HepG2 (cell line): Measurements from ENCODE around the gene ZNF282. TPM values are rescaled to one million over a fixed set of nuclear protein-coding genes. Genes with fewer than 3 reads are reported as not detected.

Experiments
- BRCA1 ChIP-seq: sonication (generic); formaldehyde crosslinking; IDR thresholded peaks from 2 replicates; pipeline ENCODE4 v1.4.0; 2020; ENCODE audit warnings: missing genetic modification reagents
- BRD4 ChIP-seq: sonication (generic); formaldehyde crosslinking; IDR thresholded peaks from 2 replicates; pipeline ENCODE4 v1.4.0; 2020; ENCODE audit warnings: missing genetic modification reagents
- ELF4 ChIP-seq: sonication (generic); formaldehyde crosslinking; IDR thresholded peaks from 2 replicates; pipeline ENCODE4 v1.5.0; 2020; ENCODE audit warnings: missing genetic modification reagents, mild to moderate bottlenecking, moderate library complexity, borderline replicate concordance
- HNRNPUL1 ChIP-seq: fragments of 200-400 bp; formaldehyde crosslinking; IDR thresholded peaks from 2 replicates; pipeline ENCODE4 v1.6.1; 2017; ENCODE audit warnings: low read depth, mild to moderate bottlenecking, low read length, moderate library complexity
- NCOA1 ChIP-seq: sonication (generic); formaldehyde crosslinking; IDR thresholded peaks from 2 replicates; pipeline ENCODE4 v1.9.0; 2021; ENCODE audit warnings: missing genetic modification reagents
- POLR2A ChIP-seq, 2 experiments: IDR thresholded peaks; 2 replicates each; pipeline ENCODE4 v1.6.1; 2011; ENCODE audit warnings: low read depth in 2 of 2, low read length in 2 of 2, mild to moderate bottlenecking in 1 of 2, moderate library complexity in 1 of 2; ENCODE audit not compliant: insufficient read depth in 1 of 2
- RARG ChIP-seq: sonication (generic); formaldehyde crosslinking; IDR thresholded peaks from 2 replicates; pipeline ENCODE4 v1.4.0; 2020; ENCODE audit warnings: low read depth, mild to moderate bottlenecking, missing genetic modification reagents
- SCMH1 ChIP-seq: sonication (generic); formaldehyde crosslinking; IDR thresholded peaks from 2 replicates; pipeline ENCODE4 v1.9.0; 2021; ENCODE audit warnings: missing genetic modification reagents, mild to moderate bottlenecking, borderline replicate concordance
- SKI ChIP-seq: fragments of 450-650 bp; IDR thresholded peaks from one replicate; pipeline ENCODE4 v1.6.1; 2018; ENCODE audit warnings: mild to moderate bottlenecking; ENCODE audit not compliant: partially characterized antibody
- ZBTB1 ChIP-seq: sonication (generic); formaldehyde crosslinking; IDR thresholded peaks from 2 replicates; pipeline ENCODE4 v1.4.0; 2020; ENCODE audit warnings: missing genetic modification reagents, borderline replicate concordance
- ZBTB33 ChIP-seq: sonication (generic); formaldehyde crosslinking; IDR thresholded peaks from 2 replicates; pipeline ENCODE4 v1.4.0; 2020; ENCODE audit warnings: missing genetic modification reagents
- ZBTB37 ChIP-seq: sonication (generic); formaldehyde crosslinking; IDR thresholded peaks from 2 replicates; pipeline ENCODE4 v1.4.0; 2020; ENCODE audit warnings: mild to moderate bottlenecking, missing genetic modification reagents
- ZFP90 ChIP-seq: sonication (generic); formaldehyde crosslinking; IDR thresholded peaks from 2 replicates; pipeline ENCODE4 v1.8.0; 2022; ENCODE audit warnings: missing genetic modification reagents, mild to moderate bottlenecking, inconsistent platforms, borderline replicate concordance
- ZFYVE20 ChIP-seq: sonication (generic); formaldehyde crosslinking; IDR thresholded peaks from 2 replicates; pipeline ENCODE4 v1.8.0; 2023; ENCODE audit warnings: low read depth, mild to moderate bottlenecking, moderate library complexity, missing genetic modification reagents, borderline replicate concordance
- ZNF225 ChIP-seq: sonication (generic); formaldehyde crosslinking; IDR thresholded peaks from 2 replicates; pipeline ENCODE4 v1.4.0; 2020; ENCODE audit warnings: mild to moderate bottlenecking, missing genetic modification reagents
- ZNF230 ChIP-seq: sonication (generic); formaldehyde crosslinking; IDR thresholded peaks from 2 replicates; pipeline ENCODE4 v1.4.0; 2020; ENCODE audit warnings: mild to moderate bottlenecking, missing genetic modification reagents
- ZNF274 ChIP-seq: sonication (generic); formaldehyde crosslinking; IDR thresholded peaks from 2 replicates; pipeline ENCODE4 v1.5.1; 2020; ENCODE audit warnings: mild to moderate bottlenecking, missing genetic modification reagents
- ZNF34 ChIP-seq: sonication (generic); formaldehyde crosslinking; IDR thresholded peaks from 2 replicates; pipeline ENCODE4 v1.4.0; 2020; ENCODE audit warnings: mild to moderate bottlenecking, missing genetic modification reagents, borderline replicate concordance
- ZNF530 ChIP-seq: sonication (generic); formaldehyde crosslinking; IDR thresholded peaks from 2 replicates; pipeline ENCODE4 v1.5.0; 2020; ENCODE audit warnings: low read depth, mild to moderate bottlenecking, missing genetic modification reagents
- ZNF597 ChIP-seq: sonication (generic); formaldehyde crosslinking; IDR thresholded peaks from 2 replicates; pipeline ENCODE4 v1.5.0; 2020; ENCODE audit warnings: missing genetic modification reagents
- ZNF619 ChIP-seq: sonication (generic); formaldehyde crosslinking; IDR thresholded peaks from 2 replicates; pipeline ENCODE4 v1.4.0; 2020; ENCODE audit warnings: mild to moderate bottlenecking, missing genetic modification reagents
- ZNF678 ChIP-seq: sonication (generic); formaldehyde crosslinking; IDR thresholded peaks from 2 replicates; pipeline ENCODE4 v1.4.0; 2020; ENCODE audit warnings: mild to moderate bottlenecking, missing genetic modification reagents
- ZSCAN30 ChIP-seq: sonication (generic); formaldehyde crosslinking; IDR thresholded peaks from 2 replicates; pipeline ENCODE4 v1.5.0; 2020; ENCODE audit warnings: mild to moderate bottlenecking, missing genetic modification reagents
- ZSCAN9 ChIP-seq: IDR thresholded peaks from 2 replicates; pipeline ENCODE4 v1.6.1; 2016; ENCODE audit warnings: borderline replicate concordance
- polyA plus RNA-seq, 8 experiments: library from polyadenylated mRNA; depleted of rRNA in 3 of 8; stranded (reverse) in 7 of 8; unstranded in 1 of 8; fragments of >200 nt; fragmentation: Illumina TruSeq in 4 of 8; extraction: Trizol in 4 of 8; gene quantifications; 2 replicates each; pipeline versions ENCODE4 v1.2.1 to v1.2.3, GENCODE V29; 2011 to 2016; ENCODE audit warnings: low read depth in 4 of 8, missing spikeins in 1 of 8, mixed read lengths in 1 of 8; ENCODE audit not compliant: insufficient read depth in 1 of 8
- total RNA-seq, 5 experiments: library from RNA; depleted of rRNA; stranded (reverse); fragments of >200 nt; fragmentation: Illumina TruSeq; extraction: Trizol; gene quantifications; 2 replicates each; pipeline ENCODE4 v1.2.3, GENCODE V29; 2016; ENCODE audit warnings: low read depth in 1 of 5
- TF ChIP-seq, protein P1 (sequence below): IDR thresholded peaks from 2 replicates; pipeline ENCODE4 v1.6.1; 2016

The ZNF282 gene
- total and polyA plus RNA-seq, 2 of the 13 experiments (the other 11 are each of a cell fraction or from before 2014, with no cell fraction given) = 9.1 to 20.9 TPM

- TF ChIP-seq SKI = peak; percentile 39
- no peak for TF ChIP-seq NCOA1 (CRISPR knock-in tag)
- TF ChIP-seq HNRNPUL1 = no peak
- peak; percentile 72 for TF ChIP-seq ZBTB33 (CRISPR knock-in tag)
- TF ChIP-seq POLR2A (IDR thresholded peaks at IDR 0.05; ENCODE audit: insufficient read depth in 1 of 2, low read depth in 2 of 2, low read length in 2 of 2) = peak; percentile 47 to 71; a peak in 2 of 4 replicates
- TF ChIP-seq ZFYVE20 (CRISPR knock-in tag) = peak; percentile 77; the same call in 1 of the 2 replicates
- TF ChIP-seq ZNF274 (CRISPR knock-in tag) = peak; percentile 47; the same call in 1 of the 2 replicates
- 0 out of 2 replicates have a peak, but pooled peaks have one; percentile 40 for TF ChIP-seq ZNF230 (CRISPR knock-in tag)
- TF ChIP-seq SCMH1 (CRISPR knock-in tag) = no peak
- TF ChIP-seq, protein P1, sequence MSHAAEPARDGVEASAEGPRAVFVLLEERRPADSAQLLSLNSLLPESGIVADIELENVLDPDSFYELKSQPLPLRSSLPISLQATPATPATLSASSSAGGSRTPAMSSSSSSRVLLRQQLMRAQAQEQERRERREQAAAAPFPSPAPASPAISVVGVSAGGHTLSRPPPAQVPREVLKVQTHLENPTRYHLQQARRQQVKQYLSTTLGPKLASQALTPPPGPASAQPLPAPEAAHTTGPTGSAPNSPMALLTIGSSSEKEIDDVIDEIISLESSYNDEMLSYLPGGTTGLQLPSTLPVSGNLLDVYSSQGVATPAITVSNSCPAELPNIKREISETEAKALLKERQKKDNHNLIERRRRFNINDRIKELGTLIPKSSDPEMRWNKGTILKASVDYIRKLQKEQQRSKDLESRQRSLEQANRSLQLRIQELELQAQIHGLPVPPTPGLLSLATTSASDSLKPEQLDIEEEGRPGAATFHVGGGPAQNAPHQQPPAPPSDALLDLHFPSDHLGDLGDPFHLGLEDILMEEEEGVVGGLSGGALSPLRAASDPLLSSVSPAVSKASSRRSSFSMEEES (CRISPR knock-in tag) = peak; percentile 57
- TF ChIP-seq ELF4 (CRISPR knock-in tag) = peak; percentile 27; the same call in 1 of the 2 replicates
- no peak for TF ChIP-seq ZBTB37 (CRISPR knock-in tag)
- no peak for TF ChIP-seq ZNF530
- no peak; the same call in 1 of the 2 replicates for TF ChIP-seq ZNF619 (CRISPR knock-in tag)
- TF ChIP-seq ZNF597 (CRISPR knock-in tag) = no peak
- TF ChIP-seq ZBTB1 (CRISPR knock-in tag) = no peak
- no peak for TF ChIP-seq ZNF34 (CRISPR knock-in tag)
- TF ChIP-seq ZFP90 (CRISPR knock-in tag) = peak; percentile 33; the same call in 1 of the 2 replicates
- no peak for TF ChIP-seq BRCA1 (CRISPR knock-in tag)
- TF ChIP-seq BRD4 (CRISPR knock-in tag) = no peak
- peak; percentile 90; the same call in 1 of the 2 replicates for TF ChIP-seq ZSCAN9 (CRISPR knock-in tag)
- TF ChIP-seq ZNF225 = 0 out of 2 replicates have a peak, but pooled peaks have one; percentile 58
- TF ChIP-seq RARG = no peak
- TF ChIP-seq ZNF678 (CRISPR knock-in tag) = no peak
- TF ChIP-seq ZSCAN30 (CRISPR knock-in tag) = no peak
Observed at GRCh38 chr7:149239345-149240143, 44.2 kb downstream of the ZNF282 start, which contains the start of gene ZNF212 (continued).
